Measurements from ENCODE around the gene A2ML1.
"Not testable (repeated sequence)": the region's sequence is repeated elsewhere in the genome, so short reads cannot be mapped to it uniquely, and the experiment has no call there.

A2ML1 gene

DNA sequence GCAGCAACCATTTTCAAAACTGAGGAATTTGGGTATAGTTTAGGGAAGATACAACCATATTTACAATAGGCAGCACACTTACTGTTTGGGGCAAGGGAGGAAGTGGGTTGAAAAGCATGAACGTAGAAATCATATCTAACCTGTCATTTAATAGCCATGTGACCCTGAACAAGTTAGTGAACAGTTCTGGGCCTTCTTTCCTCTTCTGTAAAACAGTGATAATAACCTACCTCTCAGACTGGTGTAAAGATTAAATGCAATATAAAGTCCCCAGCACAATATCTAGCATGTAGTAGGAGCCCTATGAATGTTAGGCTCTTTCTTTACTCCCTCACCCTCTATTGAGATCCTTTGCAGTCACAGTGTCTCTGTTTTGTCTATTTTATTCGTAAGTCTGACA lies 33.5 kb downstream of the A2ML1 start:
- DNase-seq (ENCODE audit: low spot score) = no peak

DNA sequence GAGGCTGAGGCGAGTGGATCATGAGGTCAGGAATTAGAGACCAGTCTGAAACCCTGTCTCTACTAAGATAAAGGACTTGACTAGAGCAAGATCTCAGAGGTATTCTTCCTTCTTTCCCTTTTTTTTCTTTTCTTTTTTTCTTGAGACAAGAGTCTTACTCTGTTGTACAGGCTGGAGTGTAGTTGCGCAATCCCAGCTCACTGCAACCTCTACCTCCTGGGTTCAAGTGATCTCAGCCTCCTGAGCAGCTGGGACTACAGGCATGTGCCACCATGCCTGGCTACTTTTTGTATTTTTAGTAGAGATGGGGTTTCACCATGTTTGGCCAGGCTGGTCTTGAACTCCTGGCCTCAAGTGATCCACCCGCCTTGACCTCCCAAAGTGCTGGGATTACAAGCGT lies 37.0 kb downstream of the A2ML1 start:
- DNase-seq (ENCODE audit: low spot score) = not testable (repeated sequence)

DNA sequence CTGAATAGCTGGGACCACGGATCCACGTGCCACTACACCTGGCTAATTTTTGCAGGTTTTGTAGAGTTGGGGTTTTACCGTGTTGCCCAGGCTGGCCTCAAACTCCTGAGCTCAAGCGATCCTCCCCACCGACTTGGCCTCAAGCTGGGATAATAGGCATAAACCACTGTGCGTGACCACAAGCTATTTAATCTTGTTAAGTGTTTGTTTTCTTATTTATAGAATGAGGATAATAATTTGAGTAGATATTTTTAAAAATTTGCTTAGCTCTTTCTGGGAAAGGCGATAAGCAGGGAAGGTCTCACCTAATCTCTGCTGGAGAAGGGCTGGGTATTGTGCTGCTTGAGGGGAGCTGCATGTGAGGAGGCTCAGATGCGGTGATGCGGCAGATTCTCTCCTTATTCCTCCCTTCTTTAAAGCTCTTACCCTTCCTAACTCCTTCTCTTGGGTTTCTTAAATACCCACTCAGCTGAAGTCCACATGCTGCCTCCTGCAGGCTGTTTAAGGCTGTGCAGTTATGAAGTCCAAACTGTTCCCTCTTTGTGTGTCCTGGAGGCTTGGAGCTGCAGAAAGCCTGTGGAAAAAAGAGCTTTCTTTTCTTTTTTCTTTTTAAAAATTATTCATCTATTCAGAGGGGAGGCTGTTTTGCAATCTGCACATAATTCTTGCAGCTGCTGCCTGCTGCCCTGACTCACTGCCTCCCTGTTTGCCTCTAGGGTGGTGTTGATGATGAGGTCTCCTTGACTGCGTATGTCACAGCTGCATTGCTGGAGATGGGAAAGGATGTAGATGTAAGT lies 37.9 kb downstream of the A2ML1 start:
- DNase-seq (ENCODE audit: low spot score) = peak; percentile 45

DNA sequence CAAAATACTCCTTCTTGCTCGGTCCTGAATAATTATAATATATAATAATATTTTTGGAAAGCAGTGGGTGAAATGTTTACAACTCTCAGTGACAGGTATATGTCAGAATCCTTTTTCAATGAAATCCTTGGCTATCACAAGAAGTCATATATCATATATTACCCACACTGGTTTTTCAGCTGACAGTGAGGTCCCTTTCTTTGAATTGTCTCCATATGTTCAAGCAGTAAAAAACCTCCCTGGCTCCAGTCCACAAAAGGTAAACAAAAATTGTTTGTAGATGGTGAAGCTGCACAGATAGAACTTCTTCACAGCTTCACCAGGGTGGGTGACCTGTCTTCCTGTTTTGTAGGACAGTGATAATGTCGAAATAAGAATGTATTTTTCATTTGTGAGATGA lies 44.0 kb downstream of the A2ML1 start:
- no peak for DNase-seq (ENCODE audit: low spot score)

DNA sequence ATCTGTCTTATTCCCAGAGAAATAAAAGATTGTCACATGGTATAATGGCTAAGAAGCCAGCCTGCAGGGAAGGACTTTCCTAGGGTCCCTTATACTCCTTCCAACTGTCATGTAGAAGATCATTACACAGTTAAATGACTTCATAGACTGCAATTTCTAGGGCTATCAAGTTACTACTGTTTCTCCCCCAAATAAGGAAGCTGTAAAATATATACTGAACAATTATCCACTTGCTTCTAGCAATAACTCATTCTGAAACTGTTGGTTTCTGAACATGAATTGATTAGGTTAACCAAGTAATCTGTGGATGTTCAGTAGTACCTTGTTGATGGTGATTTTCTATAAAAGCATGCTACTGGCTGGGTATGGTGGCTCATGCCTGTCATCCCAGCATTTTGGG lies 44.6 kb downstream of the A2ML1 start:
- DNase-seq (ENCODE audit: low spot score) = no peak

DNA sequence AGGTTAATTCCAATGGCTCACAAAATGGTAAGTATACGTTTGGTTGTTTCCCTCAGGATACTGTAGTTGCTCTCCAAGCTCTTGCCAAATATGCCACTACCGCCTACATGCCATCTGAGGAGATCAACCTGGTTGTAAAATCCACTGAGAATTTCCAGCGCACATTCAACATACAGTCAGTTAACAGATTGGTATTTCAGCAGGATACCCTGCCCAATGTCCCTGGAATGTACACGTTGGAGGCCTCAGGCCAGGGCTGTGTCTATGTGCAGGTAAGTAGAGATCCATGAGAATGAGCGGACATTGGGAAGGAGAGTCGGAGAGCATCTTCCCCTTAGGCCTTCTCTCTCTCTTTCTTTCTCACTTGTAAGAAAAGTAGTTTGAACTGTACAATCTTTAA lies 45.4 kb downstream of the A2ML1 start:
- no peak for DNase-seq (ENCODE audit: low spot score)

DNA sequence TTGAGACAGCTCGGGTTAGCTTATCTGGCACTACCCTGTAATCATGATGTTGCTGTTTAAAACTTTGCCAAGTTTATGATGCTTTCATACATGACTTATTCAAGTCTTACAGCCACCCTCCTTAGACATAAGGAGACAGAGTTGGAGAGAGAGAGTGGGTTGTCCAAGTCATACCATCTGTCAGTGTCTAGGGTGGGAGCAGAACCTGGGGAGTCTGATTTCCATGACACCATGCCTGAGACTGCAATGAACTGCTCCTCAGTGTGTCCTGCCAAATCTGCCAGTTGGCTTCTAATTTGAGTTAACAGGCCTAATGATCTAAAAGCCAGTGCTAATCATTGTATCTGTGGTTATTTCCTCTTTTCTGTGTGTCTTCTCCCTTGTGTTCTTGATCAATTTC lies 48.2 kb downstream of the A2ML1 start:
- DNase-seq (ENCODE audit: low spot score) = no peak

DNA sequence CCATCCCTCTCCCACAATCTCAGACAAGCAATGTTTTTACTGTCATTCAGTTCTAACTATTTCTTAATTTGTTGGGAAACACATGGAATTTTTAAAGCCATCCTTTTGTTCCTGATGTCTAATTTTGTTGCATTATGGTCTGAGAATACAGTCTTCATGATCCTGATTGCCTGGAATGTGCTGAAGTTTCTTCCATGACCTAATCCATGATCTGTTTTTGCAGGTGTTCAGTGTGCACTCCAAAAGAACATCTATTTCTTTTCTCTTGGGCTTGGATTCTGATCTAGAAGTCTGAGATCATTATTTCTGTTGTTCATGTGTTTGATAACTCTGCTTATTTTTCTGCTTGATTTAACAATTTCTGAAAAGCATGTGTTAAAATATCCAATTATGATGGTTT lies 48.6 kb downstream of the A2ML1 start:
- no peak for DNase-seq (ENCODE audit: low spot score)

DNA sequence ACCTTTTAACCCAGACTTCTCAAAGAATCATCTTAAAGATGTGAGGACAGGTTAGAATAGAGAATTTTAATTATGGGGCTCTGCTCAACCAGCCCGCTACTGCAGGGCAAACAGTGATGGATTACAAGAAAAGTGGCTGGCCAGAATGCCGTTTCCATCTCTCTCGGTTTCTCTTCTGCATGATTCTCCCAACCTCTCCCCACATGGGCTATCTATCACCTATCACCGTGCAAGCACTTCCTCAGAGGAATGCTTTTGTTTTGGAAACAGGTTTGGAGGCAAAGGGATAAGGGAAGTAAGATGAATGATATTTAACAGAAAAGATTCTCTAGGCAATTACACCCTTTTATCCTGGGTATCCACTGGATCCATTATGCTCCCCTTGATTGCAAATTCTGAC lies 54.5 kb downstream of the A2ML1 start:
- DNase-seq (ENCODE audit: low spot score) = no peak

DNA sequence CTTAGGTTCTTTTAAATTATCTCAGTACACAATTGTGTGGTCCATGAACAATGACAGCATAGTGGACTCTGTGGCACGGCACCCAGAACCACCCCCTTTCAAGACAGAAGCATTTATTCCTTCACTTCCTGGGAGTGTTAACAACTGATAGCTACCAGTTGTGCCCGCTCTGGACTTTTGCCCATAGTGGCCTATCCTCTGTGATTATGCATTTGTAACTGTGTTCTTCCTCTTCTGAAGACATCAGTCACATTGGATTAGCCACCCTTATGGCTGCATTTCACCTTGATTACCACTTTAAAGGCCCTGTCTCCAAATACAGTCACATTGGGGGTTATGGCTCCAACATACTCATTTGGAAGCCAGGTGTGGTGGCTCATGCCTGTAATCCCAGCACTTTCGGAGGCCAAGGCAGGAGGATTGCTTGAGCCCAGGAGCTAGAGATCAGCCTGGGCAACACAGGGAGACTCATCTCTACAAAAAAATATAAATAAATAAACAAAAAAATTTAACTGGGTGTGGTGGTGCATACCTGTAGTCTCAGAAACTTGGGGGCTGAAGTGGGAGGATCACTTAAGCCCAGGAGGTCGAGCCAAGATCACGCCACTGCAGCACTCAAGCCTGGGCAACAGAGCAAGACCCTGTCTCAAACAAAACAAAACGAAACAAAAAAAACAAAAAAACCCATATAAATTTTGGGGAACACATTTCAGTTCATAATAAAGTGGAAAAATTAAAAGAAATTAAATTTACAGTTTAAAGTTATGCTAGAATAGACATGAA lies 64.3 kb downstream of the A2ML1 start:
- no peak for DNase-seq (ENCODE audit: low spot score)

DNA sequence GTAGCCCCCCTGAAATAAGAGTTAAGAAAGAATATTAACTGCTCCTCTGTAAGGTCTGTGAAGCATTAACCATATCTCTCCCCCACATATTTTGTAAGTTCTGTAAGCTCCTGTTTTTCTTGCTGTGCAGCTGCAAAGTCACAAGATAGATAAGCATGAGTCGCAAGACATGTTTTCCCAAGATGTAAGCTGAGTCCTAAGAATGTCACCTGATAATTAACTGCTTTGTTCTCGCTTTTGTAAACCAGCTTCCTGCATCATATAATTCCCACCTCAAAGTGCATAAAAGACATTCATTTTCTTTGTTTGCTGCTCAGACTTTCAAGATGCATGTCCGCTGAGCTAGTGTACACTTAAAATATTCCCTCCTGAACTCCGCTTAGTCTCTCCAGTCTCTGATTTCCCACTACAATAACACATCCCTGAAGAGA lies 64.9 kb downstream of the A2ML1 start:
- DNase-seq (ENCODE audit: low spot score) = no peak

DNA sequence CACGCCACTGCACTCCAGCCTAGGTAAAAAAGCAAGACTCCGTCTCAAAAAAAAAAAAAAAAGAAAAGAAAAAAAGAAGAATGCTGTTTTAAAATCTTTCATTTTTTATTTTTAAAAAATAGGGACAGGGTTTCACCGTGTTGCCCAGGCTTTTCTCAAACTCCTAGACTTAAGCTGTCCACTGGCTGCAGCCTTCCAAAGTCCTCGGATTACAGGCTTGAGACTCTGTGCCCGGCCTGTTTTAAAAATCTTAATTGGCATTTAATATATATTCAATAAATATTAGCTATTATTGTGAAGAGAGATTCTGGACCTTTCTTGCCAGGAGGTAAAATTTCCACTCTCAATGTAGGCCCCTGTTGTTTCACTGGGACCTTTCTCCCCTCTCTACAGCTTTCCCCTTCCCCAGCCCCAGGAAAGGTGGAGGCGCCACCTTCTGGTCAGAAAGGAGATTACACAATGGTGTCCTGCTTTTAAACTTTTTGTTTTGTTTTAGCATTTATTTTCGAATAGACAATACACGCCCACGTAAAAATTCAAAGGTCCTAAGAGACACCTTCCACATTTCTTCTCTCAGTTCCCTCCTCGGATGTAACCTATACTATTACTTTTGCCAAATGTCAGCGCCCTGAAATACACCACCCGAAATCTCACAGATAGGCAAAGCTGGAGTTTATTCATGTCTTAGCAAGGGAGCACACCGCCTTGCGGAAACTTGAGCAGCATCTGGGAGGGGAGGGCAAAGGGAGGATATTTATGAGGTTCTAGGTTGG lies 68.1 kb downstream of the A2ML1 start:
- DNase-seq (ENCODE audit: low spot score) = peak; percentile 75

DNA sequence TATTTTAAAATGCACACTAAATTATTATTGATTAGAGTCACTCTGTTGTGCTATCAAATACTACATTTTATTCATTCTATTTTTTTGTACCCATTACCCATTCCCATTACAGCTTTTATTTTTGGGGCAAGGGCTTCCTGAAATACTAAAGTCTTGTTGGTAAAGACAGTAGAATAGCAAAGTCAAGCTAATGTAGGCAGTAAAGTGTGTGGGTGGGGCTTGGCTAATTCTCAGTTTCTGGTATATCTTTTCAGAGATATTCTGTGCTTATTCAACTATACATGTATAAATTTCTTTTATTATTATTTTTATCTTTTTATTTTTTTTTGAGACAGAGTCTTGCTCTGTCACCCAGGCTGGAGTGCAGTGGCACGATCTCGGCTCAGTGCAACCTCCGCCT lies 69.6 kb downstream of the A2ML1 start:
- DNase-seq (ENCODE audit: low spot score) = no peak

DNA sequence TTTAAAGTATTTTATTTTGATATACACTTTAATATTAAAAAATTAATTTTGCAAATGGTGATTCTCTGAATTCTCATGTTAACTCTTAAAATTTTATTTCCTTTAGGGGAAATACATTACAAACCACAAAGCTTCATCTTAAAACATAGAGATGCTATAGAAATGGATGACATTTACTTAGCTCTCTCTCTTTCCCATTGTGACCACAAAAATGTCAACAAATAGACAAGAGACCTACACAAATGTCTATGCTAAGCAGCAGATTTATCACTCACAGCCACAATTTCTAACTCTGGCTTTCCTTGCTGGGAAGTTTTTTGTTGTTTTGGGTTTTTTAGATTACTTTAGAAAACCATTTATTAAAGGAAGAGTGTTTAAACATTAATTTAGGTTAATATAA lies 72.0 kb downstream of the A2ML1 start:
- DNase-seq (ENCODE audit: low spot score) = no peak

DNA sequence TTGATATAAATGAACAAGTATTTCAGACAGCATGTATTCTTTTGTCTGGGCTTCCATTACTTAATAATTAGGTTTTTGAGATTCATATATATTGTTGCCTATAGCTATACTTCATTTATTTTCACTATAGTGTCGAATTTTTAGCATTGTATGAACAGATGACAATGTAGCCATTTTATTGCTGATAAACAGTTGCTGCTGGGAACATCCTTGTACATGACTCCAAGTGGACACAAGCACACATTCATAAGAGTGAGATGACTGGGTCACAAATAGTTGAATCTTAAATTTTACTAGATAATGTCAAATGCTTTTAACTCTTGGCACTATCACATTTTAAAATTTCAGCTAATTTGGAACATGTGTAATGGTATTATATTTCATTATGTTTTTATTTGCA lies 72.6 kb downstream of the A2ML1 start:
- no peak for DNase-seq (ENCODE audit: low spot score)

DNA sequence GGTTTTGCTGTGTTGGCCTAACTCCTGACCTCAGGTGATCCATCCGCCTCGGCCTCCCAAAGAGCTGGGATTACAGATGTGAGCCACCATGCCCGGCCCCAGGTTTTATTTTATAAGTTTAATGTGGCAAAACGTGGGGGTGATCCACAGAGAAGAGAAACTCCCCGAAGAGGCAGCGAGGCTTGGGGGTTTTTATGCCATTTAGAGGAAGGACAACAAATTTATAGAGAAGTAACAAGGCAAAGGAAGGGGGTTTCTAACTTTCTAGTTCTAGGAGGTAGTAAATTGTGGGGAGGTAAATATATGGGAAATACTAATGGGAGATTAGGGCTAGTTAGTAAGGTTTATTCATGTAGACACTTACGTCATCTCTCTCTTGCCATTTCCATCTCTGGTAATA lies 74.7 kb downstream of the A2ML1 start:
- no peak for DNase-seq (ENCODE audit: low spot score)

DNA sequence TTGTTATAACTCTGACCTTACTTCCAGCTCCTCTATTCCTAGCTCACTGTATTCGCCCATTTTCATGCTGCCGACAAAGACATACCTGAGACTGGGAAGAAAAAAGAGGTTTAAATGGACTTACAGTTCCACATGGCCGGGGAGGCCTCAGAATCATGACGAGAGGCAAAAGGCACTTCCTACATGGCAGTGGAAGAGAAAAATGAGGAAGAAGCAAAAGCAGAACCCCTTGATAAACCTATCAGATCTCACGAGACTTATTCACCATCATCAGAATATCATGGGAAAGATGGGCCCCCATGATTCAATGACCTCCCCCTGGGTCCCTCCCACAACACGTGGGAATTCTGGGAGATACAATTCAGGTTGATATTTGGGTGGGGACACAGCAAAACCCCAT lies 77.4 kb downstream of the A2ML1 start:
- no peak for DNase-seq (ENCODE audit: low spot score)

DNA sequence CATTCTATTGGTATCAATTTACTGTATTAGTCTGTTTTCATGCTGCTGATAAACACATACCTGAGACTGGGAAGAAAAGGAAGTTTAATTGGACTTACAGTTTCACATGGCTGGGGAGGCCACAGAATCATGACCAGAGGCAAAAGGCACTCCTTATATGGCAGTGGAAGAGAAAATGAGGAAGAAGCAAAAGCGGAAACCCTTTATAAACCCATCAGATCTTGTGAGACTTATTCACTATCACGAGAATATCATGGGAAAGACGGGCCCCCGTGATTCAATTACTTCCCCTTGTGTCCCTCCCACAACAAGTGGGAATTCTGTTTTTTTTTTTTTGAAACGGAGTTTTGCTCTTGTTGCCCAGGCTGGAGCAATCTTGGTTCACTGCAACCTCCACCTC lies 80.3 kb downstream of the A2ML1 start:
- DNase-seq (ENCODE audit: low spot score) = not testable (repeated sequence)

DNA sequence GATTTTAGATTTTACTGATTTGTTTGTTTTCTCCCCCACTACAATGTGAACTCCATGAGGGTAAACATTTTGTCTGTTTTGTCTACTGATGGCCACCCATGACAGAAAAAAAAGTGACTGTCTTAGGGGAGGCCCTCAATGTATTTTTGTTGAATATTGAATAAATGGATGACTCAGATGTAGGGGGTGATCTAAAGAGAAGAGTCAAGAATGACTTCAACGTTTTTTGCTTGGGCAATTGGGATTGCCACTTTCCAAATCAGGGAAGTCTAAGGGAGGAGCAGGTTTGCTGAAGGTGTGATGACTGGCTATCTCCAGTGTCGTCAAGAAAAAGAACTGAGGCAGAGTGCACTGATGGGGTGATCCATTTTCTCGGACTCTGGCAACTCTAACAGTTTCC lies 81.2 kb downstream of the A2ML1 start:
- DNase-seq (ENCODE audit: low spot score) = no peak

DNA sequence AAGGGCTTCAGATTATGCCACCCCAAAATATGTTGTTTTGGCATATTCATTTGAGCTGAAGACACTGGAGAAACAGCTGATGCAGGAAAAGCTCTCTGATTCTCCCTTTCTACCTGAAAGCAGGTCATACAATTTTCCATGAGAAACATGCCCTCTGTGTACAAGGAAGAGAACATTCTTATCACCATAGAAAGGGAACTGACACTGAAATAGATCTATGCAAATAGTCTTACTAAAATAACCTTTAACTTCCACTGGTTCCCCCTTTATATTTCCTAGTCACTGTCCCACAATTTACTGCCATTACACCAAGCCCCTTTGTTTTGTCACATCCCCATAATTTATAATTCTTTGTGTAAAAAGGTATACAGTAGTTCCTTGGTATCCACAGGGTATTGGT lies 82.2 kb downstream of the A2ML1 start:
- no peak for DNase-seq (ENCODE audit: low spot score)

DNA sequence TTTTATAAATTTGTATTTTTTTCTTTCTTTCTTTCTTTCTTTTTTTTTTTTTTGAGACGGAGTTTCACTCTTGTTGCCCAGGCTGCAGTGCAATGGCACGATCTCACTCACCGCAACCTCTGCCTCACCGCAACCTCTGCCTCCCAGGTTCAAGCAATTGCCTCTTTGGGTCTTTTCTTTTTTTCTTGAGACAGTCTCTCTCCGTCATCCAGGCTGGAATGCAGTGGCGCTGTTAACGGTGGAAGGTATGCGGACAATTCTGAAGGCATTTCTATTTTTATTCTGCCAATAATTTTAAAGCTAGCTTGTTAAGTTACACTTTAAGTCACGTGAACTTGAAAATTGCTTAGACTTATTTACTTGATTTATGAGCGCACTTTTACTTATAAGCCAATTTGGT lies 83.1 kb downstream of the A2ML1 start:
- no peak for DNase-seq (ENCODE audit: low spot score)

DNA sequence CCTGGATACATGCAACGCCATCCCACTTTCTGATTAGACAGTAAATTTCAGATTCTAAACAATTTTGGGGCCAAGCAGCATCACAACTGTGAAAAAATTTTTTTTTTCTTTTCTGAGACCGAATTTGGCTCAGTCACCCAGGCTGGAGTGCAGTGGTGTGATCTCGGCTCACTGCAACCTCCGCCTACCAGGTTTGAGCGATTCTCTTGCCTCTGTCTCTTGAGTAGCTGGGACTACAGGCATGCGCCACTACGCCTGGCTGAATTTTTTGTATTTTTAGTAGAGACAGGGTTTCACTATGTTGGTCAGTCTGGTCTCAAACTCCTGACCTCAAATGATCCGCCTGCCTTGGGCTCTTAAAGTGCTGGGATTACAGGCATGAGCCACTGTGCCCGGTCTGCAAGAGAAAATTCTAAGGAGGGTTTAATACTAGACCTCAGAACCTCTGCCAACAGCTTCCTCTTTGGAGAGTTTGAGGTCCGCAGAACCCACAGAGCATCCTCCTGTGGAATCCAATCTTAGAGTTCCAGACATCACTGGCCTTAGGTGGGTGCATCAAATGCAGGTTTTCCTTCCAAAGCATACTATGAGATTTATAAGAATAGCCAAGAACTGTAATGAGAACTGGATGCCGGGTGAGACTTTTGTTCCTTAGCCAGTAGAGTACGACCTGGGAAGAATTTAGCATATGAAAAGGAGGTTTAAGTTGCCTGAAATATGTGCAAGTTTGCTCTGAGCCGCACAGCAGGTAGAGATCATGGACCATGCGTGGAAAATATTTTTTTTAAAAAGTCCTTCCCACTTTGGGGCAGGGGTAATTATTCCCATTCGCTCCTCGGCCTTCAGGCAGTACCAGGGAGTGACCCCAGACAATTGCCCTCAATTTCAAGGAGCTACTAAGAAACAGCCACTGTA lies 84.1 kb downstream of the A2ML1 start:
- DNase-seq (ENCODE audit: low spot score) = no peak

Measured in D341Med (cell line).